ENCODE results near the gene APBB2.

- TF ChIP-seq EP300 (IDR thresholded peaks at IDR 0.05), result no peak
- no peak for TF ChIP-seq POLR2A (IDR thresholded peaks at IDR 0.05)
Measured at GRCh38 chr4:41185614-41186592, 28.4 kb downstream of the APBB2 start.
